Endothelial cell of umbilical vein (primary cell): ENCODE results near the gene LNPK. TPM values are rescaled to one million over a fixed set of nuclear protein-coding genes. Genes with fewer than 3 reads are reported as not detected.
"Not testable (repeated sequence)": the region's sequence is repeated elsewhere in the genome, so short reads cannot be mapped to it uniquely, and the experiment has no call there.

Experiments used
- BruUV-seq: library from RNA; stranded (reverse); fragments of 400-500 nt; replicated peaks from 2 replicates; lab custom pipeline; 2021; lab: Mats Ljungman, UMichigan
- CTCF ChIA-PET: fragments of 300-600, 350-600 bp; sonication (Branson Sonifier 250); formaldehyde crosslinking; loops from one replicate; lab custom pipeline; 2021; ENCODE audit warnings: antibody characterized with exemption, inconsistent platforms; lab: Charles Lee
- POLR2A ChIA-PET: fragments of 300-600, 350-600 bp; sonication (Branson Sonifier 250); formaldehyde crosslinking; loops from one replicate; lab custom pipeline; 2021; ENCODE audit warnings: antibody characterized with exemption, inconsistent platforms; lab: Charles Lee
- DNase-seq: peaks from one replicate; pipeline ENCODE4 v3.0.0-alpha.2; 2011; ENCODE audit warnings: low read depth, low spot score
- FAIRE-seq: peaks from 2 replicates; lab custom pipeline; 2011; peaks lifted over from hg19 to GRCh38; lab: Jason Lieb, UNC
- H2AFZ ChIP-seq: 2 replicates; pipeline ENCODE4 v1.6.0; 2012; ENCODE audit warnings: low read depth, low read length, control low read depth, inconsistent platforms
- H3K27ac ChIP-seq: 2 replicates; pipeline ENCODE4 v1.5.1; 2011; ENCODE audit warnings: low read depth, mild to moderate bottlenecking, control low read depth, low read length, moderate library complexity; ENCODE audit not compliant: insufficient read depth
- H3K27me3 ChIP-seq, 2 experiments: 2 replicates each; pipeline versions ENCODE4 v1.6.0 to v1.6.1; 2011; ENCODE audit warnings: low read length in 2 of 2, mixed read lengths in 1 of 2; ENCODE audit not compliant: control insufficient read depth in 2 of 2, insufficient read depth in 2 of 2
- H3K36me3 ChIP-seq, 2 experiments: 2 replicates in 1 of 2; 3 replicates in 1 of 2; pipeline ENCODE4 v1.5.1; 2011; ENCODE audit warnings: low read length in 2 of 2, mild to moderate bottlenecking in 1 of 2, moderate library complexity in 1 of 2; ENCODE audit not compliant: control insufficient read depth in 2 of 2, insufficient read depth in 2 of 2; ENCODE audit errors: extremely low read depth in 1 of 2
- H3K4me1 ChIP-seq: 3 replicates; pipeline ENCODE4 v1.5.1; 2011; ENCODE audit warnings: mild to moderate bottlenecking, low read length; ENCODE audit not compliant: control insufficient read depth, insufficient read depth; ENCODE audit errors: extremely low read depth
- H3K4me2 ChIP-seq: 2 replicates; pipeline ENCODE4 v1.6.1; 2011; ENCODE audit warnings: low read length, control low read depth, mixed read lengths; ENCODE audit not compliant: insufficient read depth
- H3K4me3 ChIP-seq, 3 experiments: fragments of 200-600 bp in 1 of 3; sonication (generic), shearing (Covaris generic) in 1 of 3; replicated peaks in 1 of 3; 2 replicates each; pipeline ENCODE4 v1.5.1; 2011 to 2016; ENCODE audit warnings: control low read depth in 3 of 3, low read length in 3 of 3, mild to moderate bottlenecking in 2 of 3, inconsistent platforms in 1 of 3, low read depth in 1 of 3, moderate library complexity in 1 of 3; ENCODE audit not compliant: insufficient read depth in 1 of 3
- H3K79me2 ChIP-seq: 2 replicates; pipeline ENCODE4 v1.6.0; 2012; ENCODE audit warnings: low read length, inconsistent platforms; ENCODE audit not compliant: control insufficient read depth, insufficient read depth
- H3K9ac ChIP-seq: replicated peaks from 2 replicates; pipeline ENCODE3; 2011; ENCODE audit warnings: low read length, control low read depth; ENCODE audit not compliant: insufficient read depth; ENCODE audit errors: extremely low read depth
- H3K9me1 ChIP-seq: replicated peaks from 3 replicates; pipeline ENCODE4 v1.6.0; 2011; ENCODE audit warnings: mild to moderate bottlenecking, low read length; ENCODE audit not compliant: control insufficient read depth, insufficient read depth; ENCODE audit errors: extremely low read depth
- H3K9me3 ChIP-seq: replicated peaks from 2 replicates; pipeline ENCODE4 v1.5.1; 2012; ENCODE audit warnings: low read length, inconsistent platforms; ENCODE audit not compliant: control insufficient read depth, insufficient read depth
- H4K20me1 ChIP-seq: replicated peaks from 2 replicates; pipeline ENCODE3; 2011; ENCODE audit warnings: mild to moderate bottlenecking, low read length; ENCODE audit not compliant: control insufficient read depth, insufficient read depth; ENCODE audit errors: extremely low read depth
- FOS ChIP-seq: IDR thresholded peaks from 2 replicates; pipeline ENCODE4 v1.6.1; 2011; ENCODE audit warnings: mild to moderate bottlenecking, low read length, moderate library complexity, borderline replicate concordance; ENCODE audit not compliant: insufficient read depth
- GATA2 ChIP-seq: IDR thresholded peaks from 2 replicates; pipeline ENCODE4 v1.7.0; 2011; ENCODE audit warnings: low read depth, mild to moderate bottlenecking, moderate library complexity, mixed read lengths, low read length; ENCODE audit not compliant: insufficient read length, insufficient read depth
- JUN ChIP-seq: IDR thresholded peaks from 2 replicates; pipeline ENCODE4 v1.6.1; 2011; ENCODE audit warnings: borderline replicate concordance, low read depth; ENCODE audit not compliant: insufficient read length, insufficient read depth
- MYC ChIP-seq: IDR thresholded peaks from one replicate; pipeline ENCODE4 v1.6.1; 2011; ENCODE audit warnings: mild to moderate bottlenecking, low read depth, low read length
- POLR2A ChIP-seq: IDR thresholded peaks from 2 replicates; pipeline ENCODE4 v1.6.1; 2012; ENCODE audit warnings: low read depth, mild to moderate bottlenecking, control low read depth, low read length
- POLR2AphosphoS5 ChIP-seq: IDR thresholded peaks from 2 replicates; pipeline ENCODE4 v1.6.1; 2012; ENCODE audit warnings: low read depth, mild to moderate bottlenecking, control low read depth, low read length, moderate library complexity; ENCODE audit not compliant: insufficient read depth
- dilution Hi-C: fragments of 300-500 bp; cut with MboI; formaldehyde crosslinking; loops from one replicate; pipeline ENCODE4 v1.15.0; 2019; ENCODE audit warnings: low sequenced_read_pairs; ENCODE audit not compliant: extremely low pct_ligation_motif_present
- intact Hi-C: fragments of 100-400 bp; cut with micrococcal nuclease; formaldehyde crosslinking; loops from one replicate; pipeline ENCODE4 v1.10.0; 2022
- polyA plus RNA-seq, 4 experiments: library from polyadenylated mRNA; depleted of rRNA in 3 of 4; stranded (reverse) in 3 of 4; unstranded in 1 of 4; fragments of >200 nt; gene quantifications; 2 replicates each; pipeline versions ENCODE4 v1.2.1 to v1.2.3, GENCODE V29; 2011 to 2012; ENCODE audit warnings: missing spikeins in 1 of 4
- total RNA-seq: library from RNA; stranded (reverse); gene quantifications from 2 replicates; pipeline ENCODE4 v1.2.3, GENCODE V29; 2021
- TF ChIP-seq, protein P1 (sequence below): IDR thresholded peaks from 2 replicates; pipeline ENCODE4 v1.6.1; 2011; ENCODE audit not compliant: insufficient read depth, insufficient read length

The LNPK gene
- total and polyA plus RNA-seq, 2 donors (not counting 3 experiments of a cell fraction or from before 2014, with no cell fraction given) = 2.4 to 11.2 TPM

- intact Hi-C loops (no loop called here), dilution Hi-C loops (no loop called here)
- Histone ChIP-seq H3K36me3 (peaks cover 0 to 2% of the 10 kb centered on the region in 2 experiments), H3K4me1 (no peaks in the 10 kb centered on the region), H3K9me3 (no peaks in the 10 kb centered on the region), H3K9me1 (no peaks in the 10 kb centered on the region), H3K4me2 (no peak overlapping the region), H2AFZ (no peak overlapping the region), H3K4me3 (no peak overlapping the region), H4K20me1 (no peaks in the 10 kb centered on the region), H3K9ac (no peak overlapping the region), H3K27me3 (no peaks in the 10 kb centered on the region), H3K27ac (no peak overlapping the region), H3K79me2 (no peaks in the 10 kb centered on the region)
- DNase-seq = no peak
- no TSS peak for BruUV-seq
- ChIA-PET POLR2A (no interaction called here), CTCF (interaction anchor here (1.0 to 1.2 kb wide), 3 partner anchors 9 to 15 kb away, joined by 3 to 4 read pairs (median 3); no protein-coding TSS in a partner anchor)
- FAIRE-seq = no peak
- TF ChIP-seq GATA2 = no peak
- TF ChIP-seq JUN = no peak
- no peak for TF ChIP-seq POLR2A
- no peak for TF ChIP-seq FOS
- TF ChIP-seq, protein P1, sequence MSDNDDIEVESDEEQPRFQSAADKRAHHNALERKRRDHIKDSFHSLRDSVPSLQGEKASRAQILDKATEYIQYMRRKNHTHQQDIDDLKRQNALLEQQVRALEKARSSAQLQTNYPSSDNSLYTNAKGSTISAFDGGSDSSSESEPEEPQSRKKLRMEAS = no peak
- no peak for TF ChIP-seq POLR2AphosphoS5
- TF ChIP-seq MYC = no peak
These were observed 37.9 kb downstream of the LNPK start for GRCh38 chr2:175964195-175964594.

GRCh38 chr2:175963171-175963570 lies 38.9 kb downstream of the LNPK start:
- POLR2A ChIA-PET, H3K9me3 ChIP-seq, BruUV-seq, dilution Hi-C loops, H3K27ac ChIP-seq, CTCF ChIA-PET, H3K4me1 ChIP-seq, H3K4me2 ChIP-seq, H3K9me1 ChIP-seq, FAIRE-seq, H2AFZ ChIP-seq, intact Hi-C loops, H4K20me1 ChIP-seq, H3K9ac ChIP-seq, H3K79me2 ChIP-seq, H3K4me3 ChIP-seq, H3K36me3 ChIP-seq, H3K27me3 ChIP-seq, DNase-seq: not testable (repeated sequence)
